HG02973 (cell line): ENCODE data around the gene SCAF1.
A peak's percentile ranks its signal among the peaks of the same experiment; 100 is the strongest.

Source experiments
- ATAC-seq: cut with Tn5 transposase; IDR thresholded peaks from one replicate; pipeline ENCODE4 v1.9.1; 2021; ENCODE audit warnings: moderate library complexity; ENCODE audit not compliant: unreplicated experiment

The SCAF1 gene

GRCh38 chr19:49664171-49665035 is 22.4 kb downstream of the SCAF1 start:
- no peak for ATAC-seq

DNA sequence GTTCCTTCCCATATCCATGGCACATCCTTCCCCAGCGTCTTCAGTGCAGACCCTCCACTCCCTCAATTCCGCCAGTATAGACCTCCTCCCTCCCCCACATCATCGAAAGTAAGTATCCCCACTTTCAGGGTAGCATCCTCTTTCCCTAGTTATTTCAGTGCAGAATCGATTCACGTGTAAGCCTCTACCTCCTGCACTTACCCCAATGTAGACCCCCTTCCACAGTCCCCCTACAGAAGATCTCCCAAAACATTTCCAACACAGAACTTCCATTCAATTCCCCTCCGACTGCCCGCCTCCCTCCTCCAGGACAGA is 23.0 kb downstream of the SCAF1 start:
- ATAC-seq: no peak

DNA sequence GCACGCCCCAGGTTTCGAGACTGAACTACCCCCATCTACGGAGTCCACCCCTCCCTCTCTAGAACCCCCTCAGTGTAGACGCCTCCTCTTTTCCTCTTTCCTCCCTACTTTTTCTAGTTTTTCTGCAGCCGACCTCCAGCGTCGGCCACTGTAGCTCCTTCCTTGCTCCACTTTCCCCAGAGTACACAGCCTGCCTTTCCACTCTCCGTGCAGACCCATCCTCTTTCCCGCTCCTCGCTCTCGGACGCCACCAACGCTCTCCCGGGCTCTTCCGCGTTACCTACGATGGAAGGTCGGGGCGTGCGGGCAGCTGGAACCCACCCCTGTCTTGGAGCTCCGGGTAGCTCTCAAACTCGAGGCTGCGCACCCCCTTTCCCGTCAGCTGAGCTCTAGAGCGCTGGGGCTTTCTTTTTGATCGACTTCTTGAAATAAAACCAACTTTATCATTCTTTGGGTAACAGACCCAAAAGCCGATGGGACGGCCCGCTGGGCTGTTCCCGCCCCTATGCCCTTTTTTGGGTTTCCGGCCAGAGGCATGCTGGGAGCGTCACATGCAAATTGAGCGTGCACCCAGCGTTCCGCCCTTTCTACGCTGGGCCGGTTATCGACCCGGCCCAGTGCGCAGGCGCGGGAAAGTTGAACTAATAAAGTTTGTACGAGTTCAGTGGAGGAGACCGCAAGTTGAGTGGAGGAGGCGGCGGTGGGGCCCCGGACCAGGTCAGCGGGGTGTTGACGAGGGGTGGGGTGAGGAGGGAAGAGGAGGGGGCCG is 23.5 kb downstream of the SCAF1 start, which contains the start of the genes BCL2L12 and IRF3:
Gene BCL2L12, plus strand, starts transcription at position 583 of the 769 bp plus-strand sequence. CDS start 760 bp downstream, outside the sequence.
Gene IRF3, minus strand, starts transcription at position 507 of the 769 bp plus-strand sequence. CDS start 1,019 bp downstream, outside the sequence.
- ATAC-seq: peak; percentile 74

GRCh38 chr19:49666120-49666444 is 24.1 kb downstream of the SCAF1 start:
- no peak for ATAC-seq

GRCh38 chr19:49667473-49667872 is 25.5 kb downstream of the SCAF1 start:
- no peak for ATAC-seq

- ATAC-seq: no peak
Measured at GRCh38 chr19:49669516-49669915, 27.5 kb downstream of the SCAF1 start.

DNA sequence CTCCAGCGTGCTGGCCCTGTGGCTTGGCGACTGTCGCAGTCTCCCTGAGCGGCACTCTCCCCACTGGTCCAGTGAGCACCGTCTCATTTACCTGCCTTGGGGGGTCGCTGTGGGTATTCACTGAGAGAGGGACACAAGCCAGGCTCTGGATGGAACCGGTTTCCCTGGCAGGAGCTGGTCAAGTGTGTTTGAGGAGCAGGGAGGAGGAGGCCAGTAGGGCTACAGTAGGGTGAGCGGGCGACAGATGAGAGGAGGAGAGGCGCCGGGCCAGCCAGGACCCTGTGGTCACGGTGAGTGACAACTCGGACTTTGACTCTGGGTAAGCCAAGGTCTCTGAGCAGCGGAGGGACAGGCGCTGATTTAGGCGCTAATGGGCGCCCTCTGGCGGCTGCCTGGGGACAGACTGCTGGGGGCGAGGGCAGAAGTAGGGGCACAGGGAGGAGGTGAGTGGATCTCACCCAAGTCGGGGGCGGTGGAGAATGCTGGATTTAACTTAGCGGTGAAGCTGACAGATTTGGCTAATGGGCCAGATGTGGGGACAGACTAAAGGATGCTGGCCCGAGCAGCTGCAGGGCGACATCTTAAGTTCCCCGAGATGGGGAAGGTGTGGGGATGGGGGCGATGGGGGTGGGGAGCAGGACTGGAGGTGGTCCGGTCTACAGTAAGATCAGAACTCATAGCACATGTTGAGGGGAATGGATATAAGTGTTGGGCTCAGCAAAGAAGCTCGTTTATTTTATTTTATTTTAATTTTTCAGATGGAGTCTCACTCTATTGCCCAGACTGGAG is 30.3 kb downstream of the SCAF1 start:
- ATAC-seq: no peak

DNA sequence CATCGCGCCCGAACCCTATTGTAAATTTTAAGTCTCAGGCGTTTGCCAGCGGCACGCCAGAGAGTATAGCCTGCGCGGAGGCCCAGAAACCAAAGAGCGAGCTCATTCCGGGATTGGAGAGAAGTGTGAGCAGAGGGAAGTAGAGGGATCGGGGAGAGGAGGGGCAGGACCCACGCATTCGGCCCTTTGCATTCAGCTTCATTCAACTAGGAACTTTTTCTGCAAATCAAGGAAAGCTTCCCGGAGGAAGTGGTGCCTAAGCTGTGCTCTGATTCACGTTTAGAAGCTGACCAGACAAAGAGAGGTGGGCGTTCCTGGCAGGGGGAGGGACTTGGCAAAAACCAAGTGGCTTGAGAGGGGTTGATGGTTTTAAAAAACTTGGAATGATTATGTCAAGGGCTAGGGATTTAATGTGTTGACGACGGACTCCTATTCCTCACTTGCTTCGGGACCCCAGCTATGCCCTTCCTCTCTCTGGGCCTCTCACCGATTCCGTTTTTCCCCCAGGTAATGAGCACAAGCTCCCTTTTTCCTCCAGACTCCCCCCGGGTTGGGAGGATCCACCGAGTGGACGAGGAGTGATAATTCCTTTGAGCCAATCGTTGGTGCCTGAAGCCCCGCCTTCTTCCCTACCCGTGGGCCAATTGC is 34.3 kb downstream of the SCAF1 start:
- no peak for ATAC-seq

- ATAC-seq: peak; percentile 59
Measured at GRCh38 chr19:49676784-49677230, 34.8 kb downstream of the SCAF1 start.

DNA sequence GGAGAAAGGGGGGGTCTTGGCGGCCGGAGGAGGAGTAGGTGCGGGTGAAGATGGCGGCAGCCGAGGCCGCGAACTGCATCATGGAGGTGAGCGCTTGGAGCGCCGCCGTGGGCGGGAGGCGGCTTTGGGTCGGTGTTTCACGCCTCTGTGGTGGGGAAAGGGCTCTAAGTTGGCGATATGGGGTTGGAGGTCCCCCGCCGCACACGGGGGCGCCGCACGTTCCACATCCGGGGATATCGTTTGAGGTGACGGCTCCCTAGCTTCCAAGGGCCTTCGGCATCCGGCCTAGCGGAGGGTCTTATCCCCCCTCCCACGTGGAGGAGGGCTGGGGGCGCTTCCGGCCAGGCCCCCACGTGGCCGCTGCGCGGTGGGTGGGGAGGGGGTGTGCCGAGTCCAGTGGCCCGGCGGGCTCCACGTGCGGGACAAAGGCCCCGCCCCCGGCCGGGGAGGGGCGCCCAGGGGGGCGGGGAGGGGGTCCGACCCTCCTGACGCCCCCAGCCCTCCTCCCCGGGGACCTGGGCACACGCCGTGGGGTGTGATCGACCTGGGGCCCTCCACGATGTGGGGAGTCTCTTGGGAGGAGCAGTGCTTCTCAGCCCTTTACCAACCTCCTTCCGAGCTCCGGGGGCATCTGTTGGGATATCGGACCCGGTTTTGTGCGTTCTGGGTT is 35.4 kb downstream of the SCAF1 start, which contains the start of gene PRMT1:
Gene PRMT1, plus strand, starts transcription at position 41 of the 670 bp plus-strand sequence. Its CDS starts 10 bp downstream, at position 51.
- no peak for ATAC-seq

GRCh38 chr19:49677901-49678674 is 36.1 kb downstream of the SCAF1 start:
- no peak for ATAC-seq

DNA sequence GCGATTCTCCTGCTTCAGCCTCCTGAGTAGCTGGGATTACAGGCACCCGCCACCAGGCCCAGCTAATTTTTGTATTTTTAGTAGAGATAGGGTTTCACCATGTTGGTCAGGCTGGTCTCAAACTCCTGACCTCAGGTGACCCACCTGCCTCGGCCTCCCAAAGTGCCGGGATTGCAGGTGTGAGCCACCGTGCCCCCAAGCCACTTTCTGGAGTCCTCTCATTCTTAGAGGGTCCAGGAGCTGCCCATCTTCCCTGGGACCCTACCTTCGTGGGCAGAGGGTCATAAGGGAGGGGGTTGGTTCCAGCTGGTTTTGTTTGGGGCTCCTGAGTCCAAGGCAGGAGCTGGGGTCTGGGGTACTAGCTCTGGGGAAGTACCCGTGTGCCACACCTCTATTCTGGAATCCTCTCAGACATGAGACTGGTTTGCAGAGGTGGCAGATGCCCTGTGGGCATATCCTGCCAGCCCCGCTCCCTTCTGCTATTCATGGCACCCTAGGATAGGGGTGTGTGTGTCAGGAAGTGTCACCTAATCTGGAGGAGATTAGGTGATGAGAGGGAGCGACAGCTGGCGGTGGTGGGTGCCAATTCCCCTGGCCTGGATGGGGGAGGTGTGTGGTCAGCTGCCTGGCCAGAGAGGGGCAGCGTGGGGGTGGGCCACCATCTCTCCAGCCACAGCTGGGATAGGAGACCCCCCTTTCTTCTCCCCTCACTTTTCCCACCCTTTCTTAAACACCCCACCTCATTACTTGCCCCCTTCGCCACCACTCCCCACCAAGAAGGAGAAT is 37.2 kb downstream of the SCAF1 start:
- ATAC-seq: no peak

DNA sequence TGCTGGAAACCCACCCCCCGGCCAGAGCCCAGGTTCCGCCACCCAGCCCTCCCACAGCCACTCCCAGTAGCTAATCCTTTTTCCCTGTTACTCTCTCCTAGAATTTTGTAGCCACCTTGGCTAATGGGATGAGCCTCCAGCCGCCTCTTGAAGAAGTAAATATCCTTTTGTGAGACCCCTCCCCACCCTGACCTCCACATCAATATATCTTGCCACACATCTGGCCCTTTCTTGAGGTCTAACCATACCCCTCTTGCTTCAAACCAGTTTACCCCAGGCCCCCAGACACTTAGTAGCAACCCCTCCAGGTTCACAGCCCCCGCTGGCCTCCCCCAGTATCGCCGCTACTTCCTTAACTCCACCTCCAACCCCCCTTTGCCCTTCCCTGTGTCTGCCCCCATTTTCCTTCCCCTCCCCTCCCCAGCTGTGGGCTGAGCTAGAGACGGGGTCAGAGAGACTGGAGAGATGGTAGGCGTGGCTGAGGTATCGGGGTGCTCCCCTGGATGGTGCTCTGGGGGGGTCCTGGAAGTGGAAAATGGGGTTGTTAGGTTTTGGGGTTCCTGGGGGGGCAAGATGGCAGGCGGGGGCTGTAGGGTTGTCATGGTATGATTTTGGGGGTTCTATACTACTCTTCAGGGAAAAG is 37.9 kb downstream of the SCAF1 start:
- no peak for ATAC-seq

- no peak for ATAC-seq
Measured at GRCh38 chr19:49680421-49681351, 38.7 kb downstream of the SCAF1 start.

DNA sequence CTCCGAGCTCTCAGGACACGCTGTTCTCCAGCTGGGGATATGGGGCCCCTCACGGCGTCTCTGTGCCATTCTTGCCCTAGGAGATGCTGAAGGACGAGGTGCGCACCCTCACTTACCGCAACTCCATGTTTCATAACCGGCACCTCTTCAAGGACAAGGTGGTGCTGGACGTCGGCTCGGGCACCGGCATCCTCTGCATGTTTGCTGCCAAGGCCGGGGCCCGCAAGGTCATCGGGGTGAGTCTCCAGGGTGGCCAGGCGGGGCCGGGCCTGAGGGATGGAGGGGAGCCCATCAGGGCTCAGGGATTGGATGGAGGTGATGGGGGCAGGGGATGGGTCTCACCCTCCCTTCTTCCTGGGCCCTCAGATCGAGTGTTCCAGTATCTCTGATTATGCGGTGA is 39.8 kb downstream of the SCAF1 start:
- ATAC-seq: no peak

DNA sequence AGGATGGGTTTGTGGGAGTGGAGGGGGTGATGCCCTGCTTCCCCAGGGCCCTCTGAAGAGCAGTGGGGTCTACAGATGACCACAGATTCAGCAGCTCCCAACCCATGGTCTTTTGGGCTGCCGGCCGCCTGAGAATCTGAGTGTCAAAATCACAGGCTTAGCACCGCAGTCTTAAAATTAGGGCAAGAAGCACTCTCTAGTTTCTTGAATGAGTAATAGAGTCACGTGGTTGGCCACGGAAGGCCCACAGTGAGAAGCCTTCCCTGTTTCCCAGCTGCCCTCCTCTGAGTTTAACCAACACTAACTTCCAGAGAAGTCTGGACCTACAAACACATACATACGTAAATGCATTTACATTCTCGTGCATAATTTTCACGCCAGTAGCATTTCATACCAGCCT is 40.3 kb downstream of the SCAF1 start:
- no peak for ATAC-seq

GRCh38 chr19:49683814-49684250 is 41.8 kb downstream of the SCAF1 start:
- ATAC-seq: no peak
